ENCODE data around the gene EFCAB14.
"Not testable (repeated sequence)": the region's sequence is repeated elsewhere in the genome, so short reads cannot be mapped to it uniquely, and the experiment has no call there.

Gene EFCAB14

DNA sequence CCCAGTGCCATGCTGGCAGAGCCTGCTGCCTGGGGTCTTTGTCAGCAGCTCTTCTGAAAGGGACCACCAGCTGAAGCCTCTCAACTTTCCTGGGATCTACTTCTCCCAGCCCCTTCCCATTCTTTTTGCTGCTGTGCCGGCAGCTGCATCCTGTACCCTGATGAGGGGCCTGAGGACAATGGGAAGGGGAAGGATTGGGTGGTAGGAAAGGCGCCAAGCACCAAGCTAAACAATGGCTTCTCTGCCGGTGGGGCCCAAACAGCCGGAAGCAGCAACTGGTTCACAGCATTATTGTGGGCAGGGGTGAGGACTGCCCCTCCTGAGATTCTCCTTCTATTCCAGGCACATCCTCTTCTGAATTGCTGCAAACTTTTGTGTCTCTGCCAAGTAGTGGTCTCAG, 5.0 kb upstream of the EFCAB14 start:
- no peak for DNase-seq (ENCODE audit: low read depth)

DNA sequence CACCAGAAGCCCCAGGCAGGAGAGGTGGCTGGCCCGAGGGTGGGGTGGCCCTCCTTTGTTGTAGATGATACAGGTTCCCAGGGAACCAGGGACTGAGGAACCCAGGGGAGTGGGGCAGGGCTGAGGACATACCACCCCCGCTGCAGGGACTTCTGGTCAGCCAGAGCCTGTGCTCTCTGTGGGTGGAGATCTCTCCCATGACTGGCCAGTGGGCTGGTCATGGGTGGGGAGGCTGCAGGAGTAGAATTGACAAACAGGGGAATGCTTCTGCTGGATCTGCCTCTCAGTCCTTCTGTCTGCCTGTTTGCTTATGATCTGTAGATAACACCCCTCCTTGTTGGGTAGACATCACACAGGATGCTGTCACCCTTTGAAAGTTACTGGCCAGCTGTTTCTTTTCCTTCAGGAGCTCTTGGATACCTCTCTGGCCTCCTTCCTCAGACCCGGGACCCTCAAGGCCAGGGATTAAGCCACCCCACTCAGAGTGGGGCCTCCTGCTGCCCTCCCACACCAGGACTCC, 2.8 kb upstream of the EFCAB14 start:
- no peak for DNase-seq (ENCODE audit: low read depth)

DNA sequence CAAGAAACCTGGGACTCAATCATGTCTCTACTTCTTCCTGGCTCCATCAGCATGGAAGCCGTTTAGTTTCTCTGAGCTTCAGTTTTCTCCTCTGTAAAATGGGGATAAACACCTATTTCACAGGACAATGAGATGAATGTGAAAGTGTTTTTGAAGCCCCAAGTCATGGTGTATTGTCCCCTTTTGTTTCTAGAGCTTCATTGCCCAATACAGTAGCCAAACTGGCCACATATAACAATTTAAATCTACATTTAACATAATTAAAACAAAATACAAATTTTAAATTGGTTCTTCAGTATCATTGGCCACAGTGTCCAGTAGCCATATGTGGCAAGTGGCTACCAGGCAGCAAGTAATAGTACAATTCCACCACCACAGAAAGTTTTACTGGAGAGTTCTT, 2.3 kb upstream of the EFCAB14 start:
- no peak for DNase-seq (ENCODE audit: low read depth)

DNA sequence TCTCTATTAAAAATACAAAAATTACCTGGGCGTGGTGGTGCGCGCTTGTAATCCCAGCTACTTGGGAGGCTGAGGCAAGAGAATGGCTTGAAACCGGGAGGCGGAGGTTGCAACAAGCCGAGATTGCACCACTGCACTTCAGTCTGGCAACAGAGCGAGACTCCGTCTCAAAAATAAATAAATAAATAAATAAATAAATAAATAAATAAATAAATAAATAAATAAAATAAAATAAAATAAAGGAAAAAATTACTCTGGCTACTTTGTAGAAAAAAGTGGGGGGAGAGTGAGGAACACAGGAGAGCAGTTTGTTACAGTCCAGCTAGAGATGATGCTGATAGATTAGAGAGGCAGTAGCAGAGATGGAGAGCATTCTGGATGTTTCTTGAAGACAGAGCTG, 1.4 kb upstream of the EFCAB14 start:
- not testable (repeated sequence) for DNase-seq (ENCODE audit: low read depth)

GRCh38 chr1:46719689-46720088, 775 bp upstream of the EFCAB14 start:
- no peak for DNase-seq (ENCODE audit: low read depth)

DNA sequence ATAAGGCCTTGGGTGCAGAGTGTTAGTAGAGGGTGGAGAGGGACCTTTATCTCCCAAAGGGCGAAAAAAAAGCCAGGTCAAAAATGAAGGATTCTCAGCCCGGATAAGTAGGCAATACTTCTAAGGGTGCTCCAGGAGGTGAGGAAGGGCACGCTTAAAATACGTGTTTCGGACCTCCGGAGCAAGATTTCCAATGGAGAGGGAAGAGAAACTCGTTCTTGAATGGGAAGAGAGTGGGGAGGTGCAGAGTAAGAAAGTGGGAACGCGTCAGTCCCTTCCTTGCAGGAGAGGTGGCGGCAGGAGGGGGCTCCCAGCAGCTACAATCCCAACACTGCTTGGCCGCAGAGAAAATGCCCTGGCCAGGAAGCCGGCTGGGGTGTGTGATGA, 581 bp downstream of the EFCAB14 start:
- DNase-seq (ENCODE audit: low read depth), result peak; percentile 26

GRCh38 chr1:46717654-46718053, 1.3 kb downstream of the EFCAB14 start:
- peak; percentile 4 for DNase-seq (ENCODE audit: low read depth)

- DNase-seq (ENCODE audit: low read depth), result no peak
Observed at GRCh38 chr1:46714976-46715375, 3.9 kb downstream of the EFCAB14 start.

DNA sequence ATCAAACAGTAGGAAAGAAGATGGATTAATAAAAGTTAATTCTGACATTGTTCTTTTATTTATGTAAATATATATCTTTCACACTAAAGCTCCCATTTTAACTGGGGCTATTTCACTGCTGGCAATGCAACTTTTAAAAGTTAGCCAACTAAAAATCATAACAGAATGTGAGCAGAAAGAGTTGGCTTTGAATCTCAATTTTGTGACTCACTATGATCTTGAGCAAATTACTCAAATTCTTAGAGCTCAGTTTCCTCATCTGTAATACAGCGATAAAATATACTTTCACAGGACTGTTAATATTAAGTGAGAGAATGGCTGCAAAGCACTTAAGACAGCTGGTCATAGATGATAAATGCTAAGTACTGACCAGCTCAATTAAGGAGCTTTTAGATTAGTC, 10.8 kb downstream of the EFCAB14 start:
- DNase-seq (ENCODE audit: low read depth), result no peak

DNA sequence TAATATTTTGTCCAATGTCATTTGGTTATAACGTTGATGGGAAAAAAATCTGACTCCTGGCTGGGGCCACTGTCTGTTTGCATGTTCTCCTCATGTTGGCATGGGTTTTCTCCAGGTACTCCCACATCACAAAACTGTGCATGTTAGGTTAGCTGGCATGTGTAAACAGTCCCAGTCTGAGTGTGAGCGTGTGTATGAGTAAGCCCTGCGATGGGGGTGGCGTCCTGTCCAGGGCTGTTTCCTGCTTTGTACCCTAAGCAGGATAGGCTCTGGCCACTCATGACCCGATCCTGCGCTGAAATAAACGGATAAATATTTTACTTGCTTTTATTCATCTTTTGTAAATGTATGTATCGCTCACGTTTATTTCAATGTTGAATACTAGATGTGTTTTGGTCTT, 13.5 kb downstream of the EFCAB14 start:
- no peak for DNase-seq (ENCODE audit: low read depth)

GRCh38 chr1:46703927-46704641, 14.8 kb downstream of the EFCAB14 start:
- no peak for DNase-seq (ENCODE audit: low read depth)

DNA sequence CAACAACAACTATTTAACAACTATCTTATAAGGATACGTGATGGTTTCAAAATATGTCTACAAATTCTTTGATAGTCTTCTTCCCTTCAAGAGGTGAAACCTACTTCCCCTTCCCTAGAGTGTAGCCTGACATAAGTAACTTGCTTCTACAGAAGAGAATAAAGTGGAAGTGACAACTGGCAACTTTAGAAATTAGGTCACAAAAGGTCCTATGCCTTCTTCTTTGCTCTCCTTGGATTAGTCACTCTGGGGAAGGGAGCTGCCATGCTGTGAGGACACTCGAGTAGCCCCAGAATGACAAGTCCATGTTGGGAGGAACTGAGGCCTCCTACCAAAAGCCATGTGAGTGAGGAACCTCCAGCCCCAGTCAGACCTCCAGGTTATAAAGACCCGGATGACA, 19.2 kb downstream of the EFCAB14 start:
- no peak for DNase-seq (ENCODE audit: low read depth)

GRCh38 chr1:46697053-46697452, 21.9 kb downstream of the EFCAB14 start:
- peak; percentile 26 for DNase-seq (ENCODE audit: low read depth)

DNA sequence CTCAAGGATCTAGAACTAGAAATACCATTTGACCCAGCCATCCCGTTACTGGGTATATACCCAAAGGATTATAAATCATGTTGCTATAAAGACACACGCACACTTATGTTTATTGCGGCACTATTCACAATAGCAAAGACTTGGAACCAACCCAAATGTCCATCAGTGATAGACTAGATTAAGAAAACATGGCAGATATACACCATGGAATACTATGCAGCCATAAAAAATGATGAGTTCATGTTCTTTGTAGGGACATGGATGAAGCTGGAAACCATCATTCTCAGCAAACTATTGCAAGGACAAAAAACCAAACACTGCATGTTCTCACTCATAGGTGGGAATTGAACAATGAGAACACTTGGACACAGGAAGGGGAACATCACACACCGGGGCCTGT, 24.2 kb downstream of the EFCAB14 start:
- DNase-seq (ENCODE audit: low read depth), result not testable (repeated sequence)

- peak; percentile 29 for DNase-seq (ENCODE audit: low read depth)
Observed at GRCh38 chr1:46692811-46693770, 25.8 kb downstream of the EFCAB14 start.

GRCh38 chr1:46691997-46692790, 26.7 kb downstream of the EFCAB14 start:
- peak; percentile 34 for DNase-seq (ENCODE audit: low read depth)

- peak; percentile 35 for DNase-seq (ENCODE audit: low read depth)
Observed at GRCh38 chr1:46690931-46691421, 27.9 kb downstream of the EFCAB14 start.

- no peak for DNase-seq (ENCODE audit: low read depth)
Observed at GRCh38 chr1:46689897-46690296, 29.0 kb downstream of the EFCAB14 start.

DNA sequence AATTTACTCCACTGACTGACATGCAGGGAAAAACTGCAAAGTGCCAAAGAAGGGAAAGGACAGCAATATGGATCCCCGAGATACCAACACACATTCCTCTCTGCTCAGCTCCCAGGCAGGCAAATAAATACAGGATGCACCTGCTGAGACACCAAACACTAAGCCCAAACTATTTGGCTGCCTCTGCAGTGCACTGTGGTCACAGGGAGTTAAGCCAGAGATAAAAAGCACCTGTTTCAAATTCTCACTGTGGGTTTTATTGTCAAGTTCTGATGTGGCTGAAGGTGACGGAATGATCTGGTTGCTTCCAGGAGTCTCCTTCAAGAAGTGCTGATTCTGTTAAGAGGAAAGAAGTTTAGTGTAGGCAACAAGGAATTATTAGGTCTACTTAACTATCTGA, 29.6 kb downstream of the EFCAB14 start:
- no peak for DNase-seq (ENCODE audit: low read depth)

DNA sequence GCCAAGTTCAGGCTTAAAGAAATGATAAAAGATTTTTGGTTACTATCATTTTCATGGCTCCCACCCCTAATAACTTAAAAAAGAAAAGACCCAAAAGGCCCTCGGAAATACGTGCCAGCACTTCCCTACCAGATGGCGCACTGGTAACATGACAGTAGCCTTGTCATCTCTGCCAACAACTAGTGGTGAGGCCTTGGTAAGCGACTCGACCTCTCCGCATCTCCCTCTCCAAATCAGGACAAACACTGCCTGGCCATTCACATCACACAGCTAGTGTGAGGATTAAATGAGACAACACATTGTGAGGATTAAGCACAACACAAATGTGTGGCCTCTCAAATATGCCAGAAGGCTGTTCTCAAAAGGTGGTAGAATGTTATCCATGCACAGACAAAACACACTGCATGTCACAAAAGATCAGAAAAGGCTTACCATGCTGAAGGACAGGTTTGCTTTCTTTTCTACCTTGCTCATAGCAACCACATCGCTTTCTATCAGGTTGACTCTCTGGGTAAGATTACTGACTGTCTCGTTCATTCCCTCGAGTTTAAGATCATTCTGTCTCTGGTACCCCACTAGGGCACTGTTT, 30.9 kb downstream of the EFCAB14 start:
- DNase-seq (ENCODE audit: low read depth), result no peak

- DNase-seq (ENCODE audit: low read depth), result peak; percentile 79
Observed at GRCh38 chr1:46687093-46687659, 31.7 kb downstream of the EFCAB14 start.

Measured in EH (cell line).